ENCODE measurements around the gene ZNF331.

DNA sequence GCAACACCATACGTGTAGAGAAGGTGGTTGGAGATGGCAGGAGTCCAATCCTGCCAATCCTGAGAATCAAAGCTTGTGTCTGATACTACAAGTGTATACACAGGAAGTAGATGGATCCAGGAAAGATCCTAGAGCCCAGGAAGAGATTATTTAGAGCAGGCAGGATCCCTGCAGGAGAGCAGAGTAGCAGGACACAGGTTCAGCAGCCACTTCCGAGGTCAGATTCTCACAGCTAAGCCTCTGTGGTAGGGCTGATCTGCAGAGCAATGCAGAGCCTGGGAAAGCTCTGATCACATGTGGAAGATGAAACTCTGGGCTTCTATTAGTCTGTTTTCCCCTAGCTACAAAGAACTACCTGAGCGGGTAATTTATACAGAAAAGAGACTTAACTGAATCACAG is 28.5 kb upstream of the ZNF331 start:
- TF ChIP-seq, protein P1, sequence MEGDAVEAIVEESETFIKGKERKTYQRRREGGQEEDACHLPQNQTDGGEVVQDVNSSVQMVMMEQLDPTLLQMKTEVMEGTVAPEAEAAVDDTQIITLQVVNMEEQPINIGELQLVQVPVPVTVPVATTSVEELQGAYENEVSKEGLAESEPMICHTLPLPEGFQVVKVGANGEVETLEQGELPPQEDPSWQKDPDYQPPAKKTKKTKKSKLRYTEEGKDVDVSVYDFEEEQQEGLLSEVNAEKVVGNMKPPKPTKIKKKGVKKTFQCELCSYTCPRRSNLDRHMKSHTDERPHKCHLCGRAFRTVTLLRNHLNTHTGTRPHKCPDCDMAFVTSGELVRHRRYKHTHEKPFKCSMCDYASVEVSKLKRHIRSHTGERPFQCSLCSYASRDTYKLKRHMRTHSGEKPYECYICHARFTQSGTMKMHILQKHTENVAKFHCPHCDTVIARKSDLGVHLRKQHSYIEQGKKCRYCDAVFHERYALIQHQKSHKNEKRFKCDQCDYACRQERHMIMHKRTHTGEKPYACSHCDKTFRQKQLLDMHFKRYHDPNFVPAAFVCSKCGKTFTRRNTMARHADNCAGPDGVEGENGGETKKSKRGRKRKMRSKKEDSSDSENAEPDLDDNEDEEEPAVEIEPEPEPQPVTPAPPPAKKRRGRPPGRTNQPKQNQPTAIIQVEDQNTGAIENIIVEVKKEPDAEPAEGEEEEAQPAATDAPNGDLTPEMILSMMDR (tag by site-specific recombination; IDR thresholded peaks at IDR 0.05): no peak
- TF ChIP-seq ZNF354C (tag by site-specific recombination; IDR thresholded peaks at IDR 0.05; ENCODE audit: borderline replicate concordance, low read depth): no peak
- no peak for TF ChIP-seq ZNF239 (tag by site-specific recombination; IDR thresholded peaks at IDR 0.05)
- TF ChIP-seq ZBTB7A (tag by site-specific recombination; IDR thresholded peaks at IDR 0.05; ENCODE audit: low read depth): no peak
- TF ChIP-seq, protein P2, sequence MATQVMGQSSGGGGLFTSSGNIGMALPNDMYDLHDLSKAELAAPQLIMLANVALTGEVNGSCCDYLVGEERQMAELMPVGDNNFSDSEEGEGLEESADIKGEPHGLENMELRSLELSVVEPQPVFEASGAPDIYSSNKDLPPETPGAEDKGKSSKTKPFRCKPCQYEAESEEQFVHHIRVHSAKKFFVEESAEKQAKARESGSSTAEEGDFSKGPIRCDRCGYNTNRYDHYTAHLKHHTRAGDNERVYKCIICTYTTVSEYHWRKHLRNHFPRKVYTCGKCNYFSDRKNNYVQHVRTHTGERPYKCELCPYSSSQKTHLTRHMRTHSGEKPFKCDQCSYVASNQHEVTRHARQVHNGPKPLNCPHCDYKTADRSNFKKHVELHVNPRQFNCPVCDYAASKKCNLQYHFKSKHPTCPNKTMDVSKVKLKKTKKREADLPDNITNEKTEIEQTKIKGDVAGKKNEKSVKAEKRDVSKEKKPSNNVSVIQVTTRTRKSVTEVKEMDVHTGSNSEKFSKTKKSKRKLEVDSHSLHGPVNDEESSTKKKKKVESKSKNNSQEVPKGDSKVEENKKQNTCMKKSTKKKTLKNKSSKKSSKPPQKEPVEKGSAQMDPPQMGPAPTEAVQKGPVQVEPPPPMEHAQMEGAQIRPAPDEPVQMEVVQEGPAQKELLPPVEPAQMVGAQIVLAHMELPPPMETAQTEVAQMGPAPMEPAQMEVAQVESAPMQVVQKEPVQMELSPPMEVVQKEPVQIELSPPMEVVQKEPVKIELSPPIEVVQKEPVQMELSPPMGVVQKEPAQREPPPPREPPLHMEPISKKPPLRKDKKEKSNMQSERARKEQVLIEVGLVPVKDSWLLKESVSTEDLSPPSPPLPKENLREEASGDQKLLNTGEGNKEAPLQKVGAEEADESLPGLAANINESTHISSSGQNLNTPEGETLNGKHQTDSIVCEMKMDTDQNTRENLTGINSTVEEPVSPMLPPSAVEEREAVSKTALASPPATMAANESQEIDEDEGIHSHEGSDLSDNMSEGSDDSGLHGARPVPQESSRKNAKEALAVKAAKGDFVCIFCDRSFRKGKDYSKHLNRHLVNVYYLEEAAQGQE (tag by site-specific recombination; IDR thresholded peaks at IDR 0.05): no peak
- no peak for TF ChIP-seq HOXA7 (CRISPR knock-in tag; IDR thresholded peaks at IDR 0.05; ENCODE audit: borderline replicate concordance)
- no peak for TF ChIP-seq ZNF837 (tag by site-specific recombination; IDR thresholded peaks at IDR 0.05)
- TF ChIP-seq MEIS1 (CRISPR knock-in tag; IDR thresholded peaks at IDR 0.05; ENCODE audit: borderline replicate concordance): no peak
- TF ChIP-seq SETDB1 (IDR thresholded peaks at IDR 0.05; ENCODE audit: insufficient read length, low read length): no peak
- TF ChIP-seq ZNF792 (tag by site-specific recombination; IDR thresholded peaks at IDR 0.05): no peak
- TF ChIP-seq GLIS2 (tag by site-specific recombination; IDR thresholded peaks at IDR 0.05): no peak
- TF ChIP-seq, protein P3, sequence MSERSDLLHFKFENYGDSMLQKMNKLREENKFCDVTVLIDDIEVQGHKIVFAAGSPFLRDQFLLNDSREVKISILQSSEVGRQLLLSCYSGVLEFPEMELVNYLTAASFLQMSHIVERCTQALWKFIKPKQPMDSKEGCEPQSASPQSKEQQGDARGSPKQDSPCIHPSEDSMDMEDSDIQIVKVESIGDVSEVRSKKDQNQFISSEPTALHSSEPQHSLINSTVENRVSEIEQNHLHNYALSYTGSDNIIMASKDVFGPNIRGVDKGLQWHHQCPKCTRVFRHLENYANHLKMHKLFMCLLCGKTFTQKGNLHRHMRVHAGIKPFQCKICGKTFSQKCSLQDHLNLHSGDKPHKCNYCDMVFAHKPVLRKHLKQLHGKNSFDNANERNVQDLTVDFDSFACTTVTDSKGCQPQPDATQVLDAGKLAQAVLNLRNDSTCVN (tag by site-specific recombination; optimal IDR thresholded peaks at IDR 0.05): no peak
- TF ChIP-seq ZNF561 (tag by site-specific recombination; IDR thresholded peaks at IDR 0.05; ENCODE audit: borderline replicate concordance): no peak
- TF ChIP-seq, protein P4, sequence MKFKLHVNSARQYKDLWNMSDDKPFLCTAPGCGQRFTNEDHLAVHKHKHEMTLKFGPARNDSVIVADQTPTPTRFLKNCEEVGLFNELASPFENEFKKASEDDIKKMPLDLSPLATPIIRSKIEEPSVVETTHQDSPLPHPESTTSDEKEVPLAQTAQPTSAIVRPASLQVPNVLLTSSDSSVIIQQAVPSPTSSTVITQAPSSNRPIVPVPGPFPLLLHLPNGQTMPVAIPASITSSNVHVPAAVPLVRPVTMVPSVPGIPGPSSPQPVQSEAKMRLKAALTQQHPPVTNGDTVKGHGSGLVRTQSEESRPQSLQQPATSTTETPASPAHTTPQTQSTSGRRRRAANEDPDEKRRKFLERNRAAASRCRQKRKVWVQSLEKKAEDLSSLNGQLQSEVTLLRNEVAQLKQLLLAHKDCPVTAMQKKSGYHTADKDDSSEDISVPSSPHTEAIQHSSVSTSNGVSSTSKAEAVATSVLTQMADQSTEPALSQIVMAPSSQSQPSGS (tag by site-specific recombination; IDR thresholded peaks at IDR 0.05; ENCODE audit: low read depth): no peak
